Measurements from ENCODE around the gene CDNF.
"Not testable (repeated sequence)": the region's sequence is repeated elsewhere in the genome, so short reads cannot be mapped to it uniquely, and the experiment has no call there.

Gene CDNF

GRCh38 chr10:14838582-14839304 lies 906 bp upstream of the CDNF start:
- DNase-seq = no peak

DNA sequence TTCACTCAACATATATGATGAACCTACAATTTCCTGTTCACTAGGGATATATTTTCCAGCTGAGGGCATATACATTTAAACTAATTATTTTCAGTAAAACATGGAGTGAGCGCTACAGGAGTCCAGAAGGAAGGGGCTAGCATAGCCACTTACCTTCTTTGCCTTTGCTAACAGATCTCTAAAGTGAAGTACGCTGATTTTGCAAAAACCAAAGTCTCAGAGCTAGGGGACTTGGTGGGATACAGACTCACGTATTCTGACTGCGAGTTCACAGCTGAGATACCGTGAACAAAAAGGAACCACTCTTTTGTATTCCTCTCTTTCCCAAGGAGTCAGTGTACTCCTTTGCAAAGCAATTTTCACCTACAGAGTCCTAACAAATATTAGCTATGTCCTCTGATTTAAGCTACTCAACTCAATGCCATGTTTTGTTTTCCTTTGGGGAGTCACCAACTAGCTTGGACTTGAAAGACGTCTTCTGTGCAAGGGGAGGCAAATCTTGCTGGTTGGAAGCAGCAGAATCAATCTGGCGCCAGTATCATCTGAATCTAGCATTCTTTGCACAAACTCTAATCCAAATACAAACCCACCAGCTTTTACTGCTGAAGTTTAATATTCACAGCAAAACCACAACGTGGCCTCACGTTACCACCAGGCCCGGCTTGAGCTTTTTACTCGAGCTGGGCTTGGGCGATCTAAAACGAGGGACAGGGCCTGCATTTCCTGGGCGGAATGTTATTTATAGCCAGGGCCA lies 657 bp downstream of the CDNF start:
- no peak for DNase-seq

GRCh38 chr10:14836208-14836607 lies 1.6 kb downstream of the CDNF start:
- DNase-seq = no peak

- no peak for DNase-seq
These were observed 4.7 kb downstream of the CDNF start for GRCh38 chr10:14833106-14833505.

GRCh38 chr10:14826076-14826829 lies 11.6 kb downstream of the CDNF start:
- no peak for DNase-seq

GRCh38 chr10:14823966-14824365 lies 13.9 kb downstream of the CDNF start:
- DNase-seq = no peak

GRCh38 chr10:14822879-14823755 lies 14.7 kb downstream of the CDNF start:
- DNase-seq = no peak

GRCh38 chr10:14821635-14822375 lies 16.0 kb downstream of the CDNF start:
- DNase-seq = no peak

DNA sequence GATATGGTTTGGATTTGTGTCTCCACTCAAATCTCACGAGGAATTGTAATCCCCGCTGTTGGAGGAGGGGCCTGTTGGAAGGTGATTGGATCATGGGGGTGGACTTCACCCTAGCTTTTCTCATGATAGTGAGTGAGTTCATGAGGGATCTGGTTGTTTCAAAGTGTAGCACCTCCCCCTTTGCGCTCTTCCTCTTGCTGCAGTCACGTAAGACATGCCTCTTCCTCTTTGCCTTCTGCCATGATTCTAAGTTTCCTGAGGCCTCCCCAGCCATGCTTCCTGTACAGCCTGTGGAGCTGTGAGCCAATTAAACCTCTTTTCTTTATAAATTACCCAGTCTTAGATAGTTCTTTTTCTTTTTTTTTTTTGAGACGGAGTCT lies 17.1 kb downstream of the CDNF start:
- no peak for DNase-seq

- DNase-seq = no peak
These were observed 17.6 kb downstream of the CDNF start for GRCh38 chr10:14820010-14820774.

- not testable (repeated sequence) for DNase-seq
These were observed 21.1 kb downstream of the CDNF start for GRCh38 chr10:14816717-14817116.

DNA sequence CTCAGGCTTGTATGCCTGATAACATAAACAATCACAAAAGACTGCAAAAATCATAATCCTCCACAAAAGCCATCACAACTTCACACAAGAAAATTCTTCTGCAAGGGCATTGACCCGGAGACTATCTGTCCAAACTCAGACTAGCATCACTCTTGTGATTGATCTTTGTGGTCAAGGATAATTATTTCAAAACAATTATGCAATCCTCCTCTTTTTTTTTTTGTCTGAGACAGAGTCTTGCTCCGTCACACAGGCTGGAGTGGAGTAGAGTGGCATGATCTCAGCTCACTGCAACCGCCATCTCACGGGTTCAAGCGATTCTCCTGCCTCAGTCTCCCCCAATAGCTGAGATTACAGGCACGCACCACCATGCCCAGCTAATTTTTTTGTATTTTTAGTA lies 22.2 kb downstream of the CDNF start:
- no peak for DNase-seq

GRCh38 chr10:14812271-14812670 lies 25.6 kb downstream of the CDNF start:
- no peak for DNase-seq

- DNase-seq = no peak
These were observed 26.6 kb downstream of the CDNF start for GRCh38 chr10:14810969-14811953.

- DNase-seq = no peak
These were observed 31.5 kb downstream of the CDNF start for GRCh38 chr10:14806318-14806717.

GRCh38 chr10:14803827-14804226 lies 34.0 kb downstream of the CDNF start:
- DNase-seq = no peak

GRCh38 chr10:14801723-14802122 lies 36.1 kb downstream of the CDNF start:
- DNase-seq = no peak

- no peak for DNase-seq
These were observed 37.4 kb downstream of the CDNF start for GRCh38 chr10:14800397-14800796.

DNA sequence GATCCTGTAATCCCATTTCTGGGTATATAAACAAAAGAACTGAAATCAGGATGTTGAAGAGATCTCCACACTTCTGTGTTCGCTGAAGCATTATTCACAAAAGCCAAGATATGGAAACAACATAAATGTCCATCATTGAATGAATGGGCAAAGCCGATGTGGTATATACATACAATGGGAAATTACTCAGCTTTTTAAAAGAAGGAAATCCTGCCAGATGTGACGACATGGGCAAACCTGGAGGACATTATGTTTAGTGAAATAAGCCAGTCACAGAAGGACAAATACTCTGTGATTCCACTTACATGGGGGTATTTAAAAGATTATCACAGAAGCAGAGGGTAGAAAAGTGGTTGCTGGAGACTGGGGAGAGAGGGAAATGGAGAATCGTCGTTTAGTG lies 39.2 kb downstream of the CDNF start:
- no peak for DNase-seq

- DNase-seq = no peak
These were observed 49.9 kb downstream of the CDNF start for GRCh38 chr10:14787938-14788337.
